ENCODE measurements around the gene SLC35G6. TPM values are rescaled to one million over a fixed set of nuclear protein-coding genes. Genes with fewer than 3 reads are reported as not detected.

SLC35G6 gene
- total RNA-seq, 1 donor from 2014 or later = not detected

- no peaks in the 10 kb centered on the region for H3K27me3 Mint-ChIP-seq
- intact Hi-C loops (cut with micrococcal nuclease) = no loop called here
- H3K9me3 Mint-ChIP-seq = no peaks in the 10 kb centered on the region
- no peak for DNase-seq
- peaks cover 65% of the 10 kb centered on the region for H3K36me3 Mint-ChIP-seq (ENCODE audit: low read depth)
- no peak overlapping the region for H3K4me3 Mint-ChIP-seq
- no peak overlapping the region for H3K27ac Mint-ChIP-seq
- H3K4me1 Mint-ChIP-seq = peaks cover 15% of the 10 kb centered on the region
Observed at GRCh38 chr17:7512105-7512504, 30.9 kb downstream of the SLC35G6 start.

GRCh38 chr17:7512824-7513540 lies 31.7 kb downstream of the SLC35G6 start:
- H3K9me3 Mint-ChIP-seq = no peaks in the 10 kb centered on the region
- peaks cover 15% of the 10 kb centered on the region for H3K4me1 Mint-ChIP-seq
- no peaks in the 10 kb centered on the region for H3K27me3 Mint-ChIP-seq
- DNase-seq = no peak
- intact Hi-C loops (cut with micrococcal nuclease) = no loop called here
- H3K4me3 Mint-ChIP-seq = no peak overlapping the region
- peaks cover 56% of the 10 kb centered on the region for H3K36me3 Mint-ChIP-seq (ENCODE audit: low read depth)
- H3K27ac Mint-ChIP-seq = no peak overlapping the region

- no peak for DNase-seq
- intact Hi-C loops (cut with micrococcal nuclease) = loop anchor here (1.0 kb wide), 2 partner anchors 47 to 75 kb away; partner anchors contain the start of gene SENP3
- H3K4me3 Mint-ChIP-seq = no peak overlapping the region
- no peak overlapping the region for H3K27ac Mint-ChIP-seq
- no peaks in the 10 kb centered on the region for H3K9me3 Mint-ChIP-seq
- H3K36me3 Mint-ChIP-seq (ENCODE audit: low read depth) = peaks cover 47% of the 10 kb centered on the region
- H3K27me3 Mint-ChIP-seq = no peaks in the 10 kb centered on the region
- peaks cover 15% of the 10 kb centered on the region for H3K4me1 Mint-ChIP-seq
Observed at GRCh38 chr17:7513850-7514419, 32.7 kb downstream of the SLC35G6 start.

- no peak overlapping the region for H3K4me3 Mint-ChIP-seq
- peaks cover 15% of the 10 kb centered on the region for H3K4me1 Mint-ChIP-seq
- H3K9me3 Mint-ChIP-seq = no peaks in the 10 kb centered on the region
- H3K36me3 Mint-ChIP-seq (ENCODE audit: low read depth) = peaks cover 33% of the 10 kb centered on the region
- DNase-seq = no peak
- intact Hi-C loops (cut with micrococcal nuclease) = no loop called here
- H3K27ac Mint-ChIP-seq = peak overlapping the region; percentile 11
- H3K27me3 Mint-ChIP-seq = no peaks in the 10 kb centered on the region
Observed at GRCh38 chr17:7515911-7516610, 34.8 kb downstream of the SLC35G6 start.

GRCh38 chr17:7523033-7523432 lies 41.8 kb downstream of the SLC35G6 start:
- no peak overlapping the region for H3K27ac Mint-ChIP-seq
- intact Hi-C loops (cut with micrococcal nuclease) = loop anchor here (1.0 kb wide), 1 partner anchor 38 kb away; the partner anchor contains the start of gene SENP3
- H3K4me1 Mint-ChIP-seq = peaks cover 4% of the 10 kb centered on the region
- H3K4me3 Mint-ChIP-seq = no peak overlapping the region
- no peaks in the 10 kb centered on the region for H3K27me3 Mint-ChIP-seq
- DNase-seq = peak; percentile 85
- no peaks in the 10 kb centered on the region for H3K36me3 Mint-ChIP-seq (ENCODE audit: low read depth)
- H3K9me3 Mint-ChIP-seq = peaks cover 3% of the 10 kb centered on the region

- Mint-ChIP-seq H3K4me3 (no peak overlapping the region), H3K36me3 (ENCODE audit: low read depth) (peaks cover 2% of the 10 kb centered on the region), H3K9me3 (peaks cover 9% of the 10 kb centered on the region), H3K4me1 (no peaks in the 10 kb centered on the region), H3K27ac (no peak overlapping the region), H3K27me3 (no peaks in the 10 kb centered on the region)
- intact Hi-C loops (cut with micrococcal nuclease) = no loop called here
- DNase-seq = no peak
Observed at GRCh38 chr17:7528842-7529241, 47.6 kb downstream of the SLC35G6 start.

- no peak overlapping the region for H3K4me3 Mint-ChIP-seq
- peaks cover 9% of the 10 kb centered on the region for H3K9me3 Mint-ChIP-seq
Observed at GRCh38 chr17:7530023-7530900, 49.0 kb downstream of the SLC35G6 start.

More at GRCh38 chr17:7530023-7530900, 49.0 kb downstream of the SLC35G6 start:
- no peak overlapping the region for H3K27ac Mint-ChIP-seq
- peaks cover 2% of the 10 kb centered on the region for H3K36me3 Mint-ChIP-seq (ENCODE audit: low read depth)
- intact Hi-C loops (cut with micrococcal nuclease) = no loop called here
- no peaks in the 10 kb centered on the region for H3K4me1 Mint-ChIP-seq
- no peak for DNase-seq
- H3K27me3 Mint-ChIP-seq = peaks cover 3% of the 10 kb centered on the region

Other genes with a start within 250 kb of the SLC35G6 start
- 71.1 and 77.7 TPM in 2 replicates for gene DVL2, start 246.9 kb upstream of the SLC35G6 start, total RNA-seq
- gene PHF23, start 242.0 kb upstream of the SLC35G6 start, total RNA-seq = 46.2 and 51.7 TPM in 2 replicates
- 124 and 126 TPM in 2 replicates for gene GABARAP, start 239.0 kb upstream of the SLC35G6 start, total RNA-seq
- 188 and 190 TPM in 2 replicates for gene CTDNEP1, start 229.7 kb upstream of the SLC35G6 start, total RNA-seq
- gene ELP5, start 229.2 kb upstream of the SLC35G6 start, total RNA-seq = 74.3 and 76.8 TPM in 2 replicates
- gene CLDN7, start 219.0 kb upstream of the SLC35G6 start, total RNA-seq = 0.31 and 0.40 TPM in 2 replicates
- 0.17 and 0.37 TPM in 2 replicates for gene SLC2A4, start 199.7 kb upstream of the SLC35G6 start, total RNA-seq
- 0.21 and 0.33 TPM in 2 replicates for gene YBX2, start 186.8 kb upstream of the SLC35G6 start, total RNA-seq
- 1,303 and 1,327 TPM in 2 replicates for gene EIF5A, start 173.8 kb upstream of the SLC35G6 start, total RNA-seq
- 51.5 and 56.2 TPM in 2 replicates for gene GPS2, start 166.1 kb upstream of the SLC35G6 start, total RNA-seq
- 59.3 and 59.6 TPM in 2 replicates for gene NEURL4, start 152.1 kb upstream of the SLC35G6 start, total RNA-seq
- gene ACAP1, start 144.9 kb upstream of the SLC35G6 start, total RNA-seq = 262 and 275 TPM in 2 replicates
- gene KCTD11, start 129.3 kb upstream of the SLC35G6 start, total RNA-seq = 7.0 and 7.6 TPM in 2 replicates
- gene TMEM95, start 126.3 kb upstream of the SLC35G6 start, total RNA-seq = not detected in 2 replicates
- gene TNK1, start 100.4 kb upstream of the SLC35G6 start, total RNA-seq = 5.3 and 5.5 TPM in 2 replicates
- gene PLSCR3, start 86.9 kb upstream of the SLC35G6 start, total RNA-seq = 75.5 and 79.8 TPM in 2 replicates
- 47.4 and 59.3 TPM in 2 replicates for gene TMEM256, start 77.3 kb upstream of the SLC35G6 start, total RNA-seq
- 2.9 and 3.0 TPM in 2 replicates for gene NLGN2, start 73.6 kb upstream of the SLC35G6 start, total RNA-seq
- gene SPEM1, start 61.1 kb upstream of the SLC35G6 start, total RNA-seq = not detected in 2 replicates
- not detected in 2 replicates for gene SPEM2, start 55.8 kb upstream of the SLC35G6 start, total RNA-seq
- gene SPEM3, start 52.6 kb upstream of the SLC35G6 start, total RNA-seq = not detected in 2 replicates
- gene TMEM102, start 46.0 kb upstream of the SLC35G6 start, total RNA-seq = 12.8 and 12.9 TPM in 2 replicates
- 9.4 and 9.5 TPM in 2 replicates for gene FGF11, start 41.9 kb upstream of the SLC35G6 start, total RNA-seq
- 6.1 and 7.2 TPM in 2 replicates for gene CHRNB1, start 36.4 kb upstream of the SLC35G6 start, total RNA-seq
- gene ZBTB4, start 1.8 kb upstream of the SLC35G6 start, total RNA-seq = 16.0 and 16.1 TPM in 2 replicates
- gene POLR2A, start 2.9 kb downstream of the SLC35G6 start, total RNA-seq = 226 and 230 TPM in 2 replicates
- gene TNFSF12, start 67.6 kb downstream of the SLC35G6 start, total RNA-seq = 21.5 and 21.8 TPM in 2 replicates
- 2.4 and 3.5 TPM in 2 replicates for gene TNFSF13, start 77.3 kb downstream of the SLC35G6 start, total RNA-seq
- gene SENP3, start 80.5 kb downstream of the SLC35G6 start, total RNA-seq = 89.7 and 93.0 TPM in 2 replicates
- gene CD68, start 98.2 kb downstream of the SLC35G6 start, total RNA-seq = 3.2 and 3.5 TPM in 2 replicates
- gene MPDU1, start 102.4 kb downstream of the SLC35G6 start, total RNA-seq = 92.5 and 104 TPM in 2 replicates
- 0.43 TPM in 1 of 2 replicates, not detected in the other for gene SOX15, start 108.6 kb downstream of the SLC35G6 start, total RNA-seq
- 62.6 and 64.4 TPM in 2 replicates for gene FXR2, start 133.5 kb downstream of the SLC35G6 start, total RNA-seq
- 16.5 and 17.7 TPM in 2 replicates for gene SAT2, start 146.4 kb downstream of the SLC35G6 start, total RNA-seq
- gene SHBG, start 148.7 kb downstream of the SLC35G6 start, total RNA-seq = not detected in 2 replicates
- 0.14 and 0.37 TPM in 2 replicates for gene ATP1B2, start 169.5 kb downstream of the SLC35G6 start, total RNA-seq
- 177 and 178 TPM in 2 replicates for gene TP53, start 206.0 kb downstream of the SLC35G6 start, total RNA-seq
- 33.8 and 35.0 TPM in 2 replicates for gene WRAP53, start 207.0 kb downstream of the SLC35G6 start, total RNA-seq
- 0.05 TPM in 1 of 2 replicates, not detected in the other for gene EFNB3, start 223.8 kb downstream of the SLC35G6 start, total RNA-seq
- not detected in 2 replicates for gene DNAH2, start 236.3 kb downstream of the SLC35G6 start, total RNA-seq

Data from activated CD4-positive, alpha-beta T cell treated with anti-CD3 and anti-CD28 coated beads, Interleukin-2, amount 10 ng/mL, durations not matched to agents 24 days and 14 days (primary cell).